SW480 (cell line): Measurements from ENCODE around the gene MEI1.
"Not testable (repeated sequence)": the region's sequence is repeated elsewhere in the genome, so short reads cannot be mapped to it uniquely, and the experiment has no call there.

ENCODE experiments used
- DNase-seq: peaks from one replicate; pipeline ENCODE4 v3.0.0-alpha.2; 2016; ENCODE audit warnings: low spot score

MEI1 gene

DNA sequence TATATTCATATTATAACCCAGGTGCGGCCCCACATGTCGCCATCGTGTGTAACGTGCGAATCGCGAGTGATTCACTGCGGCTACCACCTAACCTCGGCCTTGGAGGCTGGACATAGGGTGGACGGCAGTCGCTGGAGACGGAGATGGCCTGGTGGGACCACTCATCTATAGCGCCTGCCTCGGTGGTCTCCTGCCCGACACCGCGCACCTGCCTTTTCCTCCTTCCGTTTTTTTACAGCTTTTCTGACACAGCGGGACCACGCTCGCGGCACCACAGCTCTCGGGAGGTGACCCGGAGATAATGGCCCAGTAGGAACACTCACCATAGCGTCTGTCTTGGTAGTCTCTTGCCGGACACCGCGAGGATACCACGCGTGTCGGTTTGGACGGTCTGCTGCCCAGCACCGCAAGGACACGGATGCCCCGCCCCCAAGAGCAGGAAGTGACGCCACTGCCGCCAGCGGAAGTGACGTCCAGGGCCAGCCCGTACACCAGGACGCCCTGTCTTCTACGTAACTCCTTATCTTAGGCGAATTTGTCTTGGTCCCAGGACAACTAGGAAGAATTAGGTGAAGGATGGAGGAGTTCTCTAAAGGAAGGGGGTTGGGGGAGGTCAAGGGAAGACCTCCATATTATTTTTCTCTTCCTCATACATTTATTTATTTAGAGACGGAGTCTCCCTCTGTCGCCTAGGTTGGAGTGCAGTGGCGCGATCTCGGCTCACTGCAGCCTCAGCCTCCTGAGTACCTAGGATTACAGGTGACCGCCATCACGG, 17.1 kb upstream of the MEI1 start:
- peak; percentile 90 for DNase-seq

DNA sequence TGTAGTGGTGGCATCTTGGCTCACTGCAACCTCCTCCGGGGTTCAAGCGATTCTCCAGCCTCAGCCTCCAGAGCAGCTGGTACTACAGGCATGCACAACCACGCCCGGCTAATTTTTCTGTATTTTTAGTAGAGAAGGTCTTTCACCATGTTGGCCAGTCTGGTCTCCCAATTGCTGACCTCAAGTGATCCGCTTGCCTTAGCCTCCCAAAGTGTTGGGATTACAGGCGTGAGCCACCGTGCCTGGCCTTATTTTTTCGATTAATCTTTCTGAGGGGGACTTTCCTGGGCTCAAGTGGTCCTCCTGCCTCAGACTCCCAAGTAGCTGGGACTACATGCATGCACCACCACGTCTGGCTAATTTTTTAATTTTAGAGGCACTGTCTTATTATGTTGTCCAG, 16.3 kb upstream of the MEI1 start:
- DNase-seq, result no peak

DNA sequence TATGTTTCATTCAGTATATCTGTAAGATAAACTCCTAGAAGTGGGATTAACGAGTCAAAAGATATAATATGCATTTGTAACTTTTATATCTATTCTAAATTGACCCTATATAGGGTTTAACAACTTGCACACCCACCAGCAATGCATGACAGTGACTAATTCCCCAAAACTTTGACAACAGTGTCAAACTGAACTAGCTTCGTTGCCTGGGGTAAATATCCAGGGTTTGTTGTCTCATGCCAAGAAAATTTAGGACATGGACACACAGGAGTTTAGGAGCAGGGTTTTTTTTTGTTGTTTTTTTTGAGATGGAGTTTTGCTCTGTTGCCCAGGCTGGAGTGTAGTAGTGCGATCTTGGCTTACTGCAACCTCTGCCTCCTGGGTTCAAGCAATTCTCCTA, 15.7 kb upstream of the MEI1 start:
- no peak for DNase-seq

DNA sequence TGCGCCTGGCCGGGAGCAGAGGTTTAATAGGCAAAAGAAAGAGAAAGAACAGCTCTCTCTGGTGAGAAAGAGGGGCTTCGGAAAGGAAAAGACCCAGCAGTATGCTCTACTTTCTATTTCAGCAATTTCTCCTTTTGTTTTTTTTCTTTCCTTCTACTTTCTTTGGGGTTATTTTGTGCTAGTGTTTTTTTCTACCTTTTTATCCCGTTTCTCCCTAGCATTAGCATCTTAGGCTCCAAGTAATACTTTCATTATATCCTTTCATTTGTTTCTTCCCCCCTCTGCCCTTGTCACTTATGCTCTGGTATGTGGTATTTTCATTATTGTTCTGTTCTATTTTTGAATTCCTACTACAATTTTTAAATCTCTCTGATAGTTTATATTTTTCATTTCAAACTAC, 15.1 kb upstream of the MEI1 start:
- DNase-seq, result no peak

DNA sequence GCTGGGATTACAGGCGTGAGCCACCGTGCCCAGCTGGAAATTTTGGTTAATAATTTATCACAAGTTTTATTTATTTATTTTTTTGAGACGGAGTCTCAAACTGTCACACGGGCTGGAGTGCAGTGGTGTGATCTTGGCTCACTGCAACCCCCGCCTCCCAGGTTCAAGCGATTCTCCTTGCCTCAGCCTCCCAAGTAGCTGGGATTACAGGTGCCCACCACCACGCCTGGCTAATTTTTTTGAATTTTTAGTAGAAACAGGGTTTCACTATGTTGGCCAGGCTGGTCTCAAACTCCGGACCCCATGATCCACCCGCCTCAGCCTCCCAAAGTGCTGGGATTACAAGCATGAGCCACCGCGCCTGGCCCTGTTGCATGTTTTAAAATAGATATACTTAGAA, 12.4 kb upstream of the MEI1 start:
- not testable (repeated sequence) for DNase-seq

DNA sequence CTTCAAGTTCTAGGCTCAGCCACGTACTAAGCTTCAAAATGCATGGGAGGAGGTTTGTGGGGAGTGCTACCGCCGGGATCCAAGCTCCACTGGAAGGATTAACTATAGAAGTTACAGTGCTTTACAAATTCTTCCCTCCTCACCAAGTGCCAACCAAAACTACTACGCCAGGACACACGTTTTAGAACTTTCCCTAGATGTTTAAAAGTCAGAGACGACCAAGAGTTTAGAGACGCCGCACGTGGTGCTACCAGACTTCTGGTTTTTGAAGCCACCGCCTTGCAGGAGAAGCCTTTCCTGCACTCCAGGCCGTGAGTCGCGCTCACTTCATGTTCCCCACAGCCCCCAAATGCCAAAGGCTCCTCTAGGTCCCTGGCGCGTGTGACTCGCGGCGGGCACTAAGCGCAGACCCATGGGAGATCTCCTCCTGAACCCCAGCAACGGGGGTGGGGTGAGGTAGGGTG, 11.4 kb upstream of the MEI1 start:
- peak; percentile 22 for DNase-seq

DNA sequence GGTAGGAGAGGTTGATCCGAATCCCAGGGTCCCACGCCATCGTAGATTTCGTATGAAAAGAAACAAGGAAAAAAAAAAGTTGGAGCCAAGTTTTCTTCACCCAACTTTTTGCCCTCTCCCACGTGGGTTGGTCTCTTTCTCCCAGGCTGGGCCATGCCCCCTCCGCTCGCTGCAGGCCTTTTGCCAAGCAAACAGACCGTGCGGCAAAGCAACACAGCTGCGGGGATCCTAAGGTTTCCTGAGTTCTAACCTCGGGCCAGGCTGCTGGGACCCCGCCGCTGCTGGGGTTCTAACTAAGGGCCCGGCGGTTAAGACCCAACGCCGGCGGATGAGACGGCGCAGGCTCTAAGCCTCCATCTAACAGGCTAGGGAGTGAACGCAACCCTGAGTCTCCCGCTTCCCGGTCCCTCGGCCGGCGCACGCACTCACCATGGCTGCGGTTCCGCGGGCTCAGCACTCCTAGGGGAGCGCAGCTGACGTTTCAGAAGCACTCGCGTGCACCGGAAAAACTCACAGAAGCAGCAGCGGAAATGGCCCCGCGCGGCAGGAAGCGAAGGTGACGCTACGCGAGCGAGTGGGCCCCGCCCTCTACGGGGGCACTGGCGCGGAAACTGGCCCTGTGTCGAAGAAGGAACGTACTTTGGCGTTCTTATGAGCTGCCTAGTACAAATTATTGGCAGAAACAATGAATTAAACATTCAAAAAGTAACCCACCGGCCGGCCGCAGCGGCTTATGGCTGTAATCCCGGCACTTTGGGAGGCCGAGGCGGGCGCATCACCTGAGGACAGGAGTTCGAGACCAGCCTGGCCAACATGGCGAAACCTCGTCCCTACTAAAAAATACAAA, 10.7 kb upstream of the MEI1 start, which contains the start of gene SNU13:
TSS of gene SNU13 (minus strand) at position 503 of the 847 bp plus-strand sequence. CDS start at position 432, 71 bp downstream.
- peak; percentile 91 for DNase-seq

DNA sequence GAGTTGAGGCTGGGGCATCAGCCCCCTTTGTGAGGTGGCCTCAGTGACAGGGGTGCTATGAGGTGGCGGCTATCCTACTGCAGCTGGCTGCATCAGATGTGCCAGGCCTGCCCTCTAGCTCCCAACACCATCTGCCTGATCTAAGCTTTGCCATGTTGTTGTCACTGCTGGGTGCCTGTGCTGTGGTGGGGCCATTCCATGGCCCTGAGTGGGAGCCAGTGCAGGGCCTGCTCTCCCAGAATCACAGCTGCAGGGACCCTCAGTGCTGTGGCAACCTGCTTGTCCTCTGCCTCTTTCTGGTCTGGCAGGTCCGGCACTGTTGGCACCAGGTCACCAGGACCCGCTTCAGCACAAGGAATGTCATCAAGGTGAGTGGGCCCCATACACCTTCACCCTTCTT, 8.8 kb upstream of the MEI1 start:
- DNase-seq, result no peak

DNA sequence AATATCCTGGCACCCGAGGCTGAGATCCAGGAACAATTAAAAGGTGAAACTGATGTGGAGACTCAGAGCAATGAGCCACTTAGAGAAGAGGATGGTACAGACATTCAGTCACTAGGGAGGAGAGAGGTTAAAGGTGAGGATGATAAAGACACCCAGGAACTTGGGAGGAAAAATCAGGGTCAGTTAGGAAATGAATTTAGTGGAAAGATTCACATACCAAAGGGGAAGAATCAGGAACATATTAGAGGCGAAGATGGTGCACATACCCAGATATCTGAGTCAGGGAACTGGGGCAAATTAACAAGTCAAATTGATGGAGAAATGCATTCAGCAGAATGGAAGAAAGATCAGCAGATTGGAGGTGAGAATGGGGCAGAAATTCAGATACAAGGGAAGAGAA, 4.1 kb upstream of the MEI1 start:
- DNase-seq, result no peak

DNA sequence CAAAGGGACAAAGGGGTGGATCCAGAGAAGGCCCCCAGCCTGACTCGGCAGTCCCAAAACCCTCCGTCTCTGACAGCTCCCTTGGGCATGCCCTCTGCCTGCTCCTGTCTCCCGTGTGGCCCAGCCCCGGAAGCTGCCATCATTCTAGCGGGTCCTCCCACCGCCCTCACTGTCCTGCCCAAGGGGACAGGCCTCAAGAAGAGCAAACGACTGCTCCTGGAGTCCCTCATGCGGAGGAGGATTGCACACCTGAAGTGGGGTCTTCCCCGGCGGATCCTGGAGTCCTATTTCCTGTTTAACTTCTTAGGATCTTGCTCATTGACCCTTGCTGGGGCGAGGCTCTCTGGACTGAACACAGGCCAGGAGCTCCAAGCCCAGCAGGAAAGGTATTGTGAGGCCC, 2.6 kb upstream of the MEI1 start:
- DNase-seq, result no peak

DNA sequence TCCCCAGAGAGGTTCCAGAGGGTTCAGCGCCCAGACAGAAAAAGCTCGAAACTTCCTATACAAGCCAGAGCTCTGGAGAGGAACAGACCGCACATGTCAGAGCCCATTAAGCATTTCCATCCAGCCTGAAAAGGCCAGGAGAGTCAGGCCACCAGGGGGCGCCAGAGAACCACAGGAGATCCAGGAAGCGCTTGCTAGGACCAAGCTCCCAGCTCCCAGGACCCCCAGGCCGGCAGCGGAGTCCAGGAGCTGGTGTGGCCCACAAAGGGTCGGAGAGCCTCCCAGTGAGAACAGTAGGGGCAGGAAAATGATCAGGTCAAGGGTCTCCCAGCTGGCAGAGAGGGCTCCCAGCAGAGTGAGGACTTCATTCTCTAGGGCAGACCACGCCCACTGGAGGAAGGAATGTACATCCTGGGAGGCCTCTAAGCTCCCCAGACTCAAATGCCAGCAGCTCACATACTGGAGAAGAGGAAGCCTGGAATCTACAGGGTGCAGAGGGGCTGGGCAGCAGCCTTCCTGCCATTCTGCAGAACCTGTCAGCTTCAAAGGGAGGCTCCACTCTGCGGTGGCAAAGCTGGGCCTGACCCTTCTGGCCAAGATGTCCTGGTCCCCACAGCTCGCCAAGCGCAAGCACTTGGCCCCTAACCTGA, 2.1 kb upstream of the MEI1 start:
- DNase-seq, result peak; percentile 77

DNA sequence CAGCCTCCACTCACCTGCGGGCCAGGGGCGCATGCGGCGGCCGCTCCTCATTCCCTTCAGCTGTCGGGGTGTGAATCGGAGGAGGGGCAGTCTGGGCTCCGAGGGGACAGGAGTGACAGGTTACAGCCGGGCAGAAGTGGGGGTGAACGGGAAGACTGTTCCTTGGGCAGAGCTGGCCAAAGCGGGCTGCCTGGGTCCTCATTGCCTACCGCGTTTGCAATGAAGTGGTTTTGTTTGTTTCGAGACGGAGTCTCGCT, 733 bp downstream of the MEI1 start:
- no peak for DNase-seq

DNA sequence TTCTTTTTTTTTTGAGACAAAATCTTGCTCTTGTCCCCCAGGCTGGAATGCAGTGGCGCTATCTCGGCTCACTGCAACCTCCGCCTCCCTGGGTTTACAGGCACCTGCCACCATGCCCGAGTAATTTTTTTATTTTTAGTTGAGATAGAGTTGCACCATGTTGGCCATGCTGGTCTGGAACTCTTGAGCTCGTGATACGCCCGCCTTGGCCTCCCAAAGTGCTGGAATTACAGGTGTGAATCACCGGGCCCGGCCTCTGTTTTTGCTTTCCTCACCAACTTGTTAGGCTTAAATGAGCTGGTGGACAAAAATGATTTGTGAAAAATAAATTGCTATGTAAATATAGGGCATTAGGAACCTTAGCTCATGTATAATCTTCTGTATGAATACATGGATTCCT, 3.5 kb downstream of the MEI1 start:
- DNase-seq, result no peak

DNA sequence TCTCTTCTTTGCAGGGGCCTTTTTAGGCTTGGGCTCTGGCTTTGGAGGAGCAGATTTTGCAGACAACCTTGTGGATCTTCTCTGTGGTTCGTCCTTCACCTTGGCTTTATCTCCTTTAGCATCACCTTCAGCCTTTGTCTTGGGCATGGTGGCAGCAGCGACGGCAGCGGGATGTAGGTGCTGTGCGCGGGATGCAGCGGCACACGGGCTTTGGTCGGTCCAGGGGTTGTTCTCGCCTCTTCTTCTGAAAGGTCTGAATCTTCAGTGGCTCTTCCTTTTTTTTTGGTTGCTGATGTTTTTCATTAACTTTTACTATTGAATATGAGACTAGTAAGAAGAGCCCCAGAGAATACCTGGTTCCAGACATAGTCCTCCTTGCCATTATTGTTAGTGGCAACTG, 10.0 kb downstream of the MEI1 start:
- no peak for DNase-seq

DNA sequence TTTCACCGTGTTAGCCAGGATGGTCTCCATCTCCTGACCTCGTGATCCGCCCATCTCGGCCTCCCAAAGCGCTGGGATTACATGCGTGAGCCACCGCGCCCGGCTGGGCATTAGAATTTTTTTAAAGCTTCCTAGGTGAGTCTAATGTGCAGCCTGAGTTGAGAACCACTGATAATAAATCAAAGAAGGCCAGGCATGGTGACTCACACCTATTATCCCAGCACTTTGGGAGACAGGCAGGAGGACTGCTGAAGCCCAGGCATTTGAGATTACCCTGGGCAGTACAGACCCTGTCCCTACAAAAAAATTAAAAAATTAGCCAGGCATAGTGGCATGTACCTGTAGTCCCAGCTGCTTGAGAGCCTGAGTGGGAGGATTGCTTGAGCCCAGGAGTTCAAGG, 13.7 kb downstream of the MEI1 start:
- peak; percentile 63 for DNase-seq

DNA sequence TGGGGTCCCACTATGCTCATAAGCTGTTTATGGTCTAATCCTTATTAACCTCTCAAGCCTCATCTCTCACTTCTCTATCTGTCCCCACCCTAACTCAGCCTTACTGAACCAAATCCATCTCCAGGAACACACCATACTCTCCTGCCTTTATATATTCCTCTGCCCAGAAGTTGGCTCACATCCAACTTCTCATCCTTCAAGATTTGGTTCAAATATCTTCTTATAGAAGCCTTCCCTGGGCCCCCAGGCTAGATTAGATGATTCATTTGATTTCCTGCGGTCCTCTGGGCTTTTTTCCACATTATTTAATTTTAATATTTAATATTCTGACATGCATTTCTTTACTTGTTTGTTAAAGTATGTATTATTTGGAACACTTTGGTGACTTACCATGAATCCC, 23.2 kb downstream of the MEI1 start:
- no peak for DNase-seq

DNA sequence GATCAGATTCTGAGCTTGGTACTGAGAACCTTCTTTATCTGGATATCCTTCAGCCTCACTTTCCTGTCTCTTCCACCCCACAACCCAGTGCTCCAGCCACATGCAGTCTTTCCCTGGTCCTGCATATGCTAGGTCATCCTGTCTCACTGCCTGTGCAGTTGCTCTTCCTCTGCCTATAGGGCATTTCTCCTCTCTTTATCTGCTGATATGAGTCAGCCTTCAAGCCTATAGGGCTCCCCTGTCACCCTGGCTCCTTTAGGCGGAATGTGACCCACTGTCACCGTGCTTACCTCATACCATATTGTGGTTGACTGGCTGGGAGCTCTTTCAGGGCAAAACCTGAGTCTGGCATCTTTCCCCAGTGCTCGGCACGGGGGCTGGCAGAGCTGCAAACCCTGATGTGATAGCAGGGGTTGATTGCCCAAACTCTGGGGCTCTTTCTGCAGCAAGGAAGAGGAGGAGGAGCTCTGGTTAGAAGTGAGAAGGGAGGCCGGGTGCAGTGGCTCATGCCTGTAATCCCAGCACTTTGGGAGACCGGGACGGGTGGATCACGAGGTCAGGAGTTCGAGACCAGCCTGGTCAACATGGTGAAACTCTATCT, 26.3 kb downstream of the MEI1 start:
- DNase-seq, result peak; percentile 35

DNA sequence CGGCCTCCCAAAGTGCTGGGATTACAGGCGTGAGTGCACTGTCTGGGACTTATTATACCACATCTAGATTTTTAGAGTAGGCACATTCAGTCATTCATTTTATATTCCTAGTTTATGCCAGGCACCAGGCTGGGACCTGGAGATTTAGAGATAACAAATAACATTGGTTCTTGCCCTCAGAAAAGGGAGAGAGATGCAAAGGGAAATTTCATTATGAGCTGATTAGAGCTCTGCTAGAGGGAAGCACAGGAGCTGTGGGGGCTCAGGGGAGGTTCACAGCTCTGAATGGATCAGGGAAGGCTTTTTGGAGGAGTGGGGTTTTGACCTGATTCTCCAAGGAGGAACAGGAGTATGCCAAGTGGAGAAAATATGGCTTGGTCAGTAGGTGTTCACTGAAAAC, 32.3 kb downstream of the MEI1 start:
- DNase-seq, result no peak

DNA sequence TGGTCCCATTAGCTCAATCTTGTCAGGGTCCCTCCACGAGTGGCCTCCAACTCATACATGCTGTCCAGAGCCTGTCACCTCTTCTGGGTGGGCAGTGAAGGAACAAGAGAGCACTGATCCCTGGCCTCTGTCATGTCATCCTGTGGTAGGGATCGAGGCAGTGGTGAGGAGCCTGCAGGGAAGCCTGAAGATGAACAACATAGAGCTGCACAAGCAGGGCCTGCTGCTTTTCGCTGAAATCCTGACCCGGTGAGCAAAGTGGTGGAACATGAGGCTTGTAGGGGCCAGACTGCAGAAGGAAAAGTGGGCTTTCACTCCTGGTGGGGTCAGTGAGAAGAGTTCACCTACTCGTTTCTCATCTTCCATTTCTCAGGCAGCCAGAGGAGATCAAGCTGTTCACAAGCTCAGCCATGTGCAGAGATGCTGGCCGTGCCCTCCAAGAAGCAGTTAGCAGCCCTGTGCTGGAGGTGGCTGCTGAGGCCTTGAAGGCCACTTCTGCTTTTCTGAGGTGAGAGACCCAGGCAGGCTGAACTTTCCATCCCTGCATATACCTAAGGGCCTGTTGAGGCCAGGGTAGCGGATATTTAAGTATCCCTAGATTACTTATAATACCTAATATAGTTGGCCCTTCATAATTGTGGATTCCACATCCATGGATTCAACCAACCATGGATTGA, 32.9 kb downstream of the MEI1 start:
- DNase-seq, result no peak

DNA sequence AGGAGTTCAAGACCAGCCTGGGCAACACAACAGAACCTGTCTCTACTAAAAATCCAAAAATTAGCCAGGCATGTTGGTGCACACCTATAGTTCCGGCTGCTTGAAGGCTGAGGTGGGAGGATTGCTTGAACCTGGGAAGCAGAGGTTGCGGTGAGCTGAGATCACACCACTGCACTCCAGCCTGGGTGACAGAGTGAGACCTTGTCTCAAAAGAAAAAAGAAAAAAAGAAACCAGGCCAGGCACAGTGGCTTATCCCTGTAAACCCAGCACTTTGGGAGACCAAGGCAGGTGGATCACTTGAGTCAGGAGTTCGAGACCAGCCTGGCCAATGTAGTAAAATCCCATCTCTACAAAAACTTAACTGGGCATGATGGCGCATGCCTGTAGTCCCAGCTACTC, 33.9 kb downstream of the MEI1 start:
- not testable (repeated sequence) for DNase-seq

DNA sequence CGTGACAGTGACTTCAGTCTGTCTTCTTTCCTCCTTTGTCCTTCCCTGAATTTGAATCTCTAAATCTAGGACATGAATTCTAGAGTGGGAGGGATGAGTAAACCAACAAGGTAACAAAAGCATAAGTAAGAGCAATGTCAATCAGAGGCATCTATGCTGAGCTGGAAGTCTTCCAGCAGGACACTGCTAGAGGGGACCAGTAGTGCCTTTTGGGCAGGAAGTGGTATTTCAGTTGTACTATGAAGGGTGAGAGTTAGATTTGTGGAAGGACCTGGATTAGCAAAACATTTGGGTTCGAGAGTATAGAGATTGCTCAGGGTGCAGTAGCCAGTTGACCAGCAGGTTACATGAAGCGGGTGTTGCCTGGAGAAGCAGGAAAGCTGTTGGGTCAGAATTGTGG, 40.3 kb downstream of the MEI1 start:
- DNase-seq, result no peak

DNA sequence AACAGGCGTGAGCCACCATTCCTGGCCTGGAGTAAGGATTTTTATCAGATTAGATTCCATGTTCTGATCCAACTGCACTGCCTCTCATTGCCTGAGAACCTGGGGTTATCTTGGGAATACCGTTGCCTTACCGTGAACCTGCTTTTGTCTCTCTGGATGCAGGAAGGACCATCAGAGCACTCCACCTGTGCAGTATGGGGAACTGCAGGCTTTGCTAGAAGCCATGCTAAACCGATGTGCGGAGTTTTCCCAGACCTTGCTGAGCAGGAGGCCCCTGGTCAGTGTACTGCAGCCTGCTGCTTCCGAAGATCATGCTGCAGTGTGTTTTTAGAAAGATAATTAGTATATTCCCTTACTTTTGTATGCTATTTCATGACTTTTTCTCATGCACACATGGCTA, 43.6 kb downstream of the MEI1 start:
- DNase-seq, result no peak
